Spleen (tissue), 11 donors: ENCODE measurements around the gene CA5A. TPM values are rescaled to one million over a fixed set of nuclear protein-coding genes. Genes with fewer than 3 reads are reported as not detected.

Experiments
- DNase-seq: peaks from one replicate; pipeline ENCODE4 v3.0.0-alpha.2; 2020
- H3K27ac ChIP-seq, 8 donors: fragments of 200-600 bp; sonication (generic) in 7 of 8; 1 replicate in 4 of 8; 2 replicates in 4 of 8; pipeline versions ENCODE4 v1.5.0 to v1.8.0; 2016 to 2021; ENCODE audit warnings: inconsistent platforms in 4 of 8, mild to moderate bottlenecking in 4 of 8, moderate library complexity in 1 of 8
- H3K27me3 ChIP-seq, 7 donors: fragments of 200-600 bp; sonication (generic) in 6 of 7; replicated peaks in 1 of 7; 1 replicate in 4 of 7; 2 replicates in 3 of 7; pipeline versions ENCODE4 v1.5.0 to v1.8.0; 2016 to 2021; ENCODE audit warnings: inconsistent platforms in 3 of 7, mild to moderate bottlenecking in 1 of 7
- H3K36me3 ChIP-seq, 6 donors: fragments of 200-600 bp; sonication (generic) in 5 of 6; 1 replicate in 4 of 6; 2 replicates in 2 of 6; pipeline versions ENCODE4 v1.5.0 to v1.8.0; 2016 to 2021; ENCODE audit warnings: inconsistent platforms in 2 of 6
- H3K4me1 ChIP-seq, 6 donors: fragments of 200-600 bp; sonication (generic) in 5 of 6; 1 replicate in 3 of 6; 2 replicates in 3 of 6; pipeline versions ENCODE4 v1.5.0 to v1.8.0; 2016 to 2021; ENCODE audit warnings: inconsistent platforms in 3 of 6
- H3K4me3 ChIP-seq, 8 donors: fragments of 200-600 bp; sonication (generic) in 7 of 8; 1 replicate in 4 of 8; 2 replicates in 4 of 8; pipeline versions ENCODE4 v1.5.0 to v1.8.0; 2016 to 2021; ENCODE audit warnings: inconsistent platforms in 4 of 8, mild to moderate bottlenecking in 4 of 8, moderate library complexity in 2 of 8
- H3K9me3 ChIP-seq, 8 donors: fragments of 200-600 bp; sonication (generic) in 7 of 8; 1 replicate in 4 of 8; 2 replicates in 4 of 8; pipeline versions ENCODE4 v1.5.0 to v1.8.0; 2016 to 2021; ENCODE audit warnings: inconsistent platforms in 4 of 8
- CTCF ChIP-seq, 11 experiments: fragments of 200-600 bp in 7 of 11; fragments of 450-650 bp in 4 of 11; sonication (generic) in 4 of 11; IDR thresholded peaks in 8 of 11; conservative IDR thresholded peaks in 3 of 11; 1 replicate in 7 of 11; 2 replicates in 4 of 11; pipeline versions ENCODE4 v1.4.0 to v1.8.0; 2016 to 2021; ENCODE audit warnings: antibody characterized with exemption in 11 of 11, inconsistent platforms in 4 of 11, mild to moderate bottlenecking in 1 of 11
- POLR2A ChIP-seq, 3 donors: fragments of 450-650 bp; IDR thresholded peaks; one replicate each; pipeline ENCODE4 v1.5.1; 2017; ENCODE audit warnings: antibody characterized with exemption in 3 of 3, mild to moderate bottlenecking in 1 of 3
- POLR2AphosphoS5 ChIP-seq, 3 donors: sonication (generic); formaldehyde crosslinking; IDR thresholded peaks; one replicate each; pipeline ENCODE4 v1.5.1; 2017; ENCODE audit warnings: antibody characterized with exemption in 3 of 3
- WGBS, 5 donors: extraction: QIAGEN DNeasy Blood & Tissue Kit in 3 of 5; methylation state at CpG; one replicate each; pipeline versions ENCODE4 v1.1.5 to v1.1.7; 2013 to 2018; 5-methylcytosine and 5-hydroxymethylcytosine counted together
- intact Hi-C: fragments of 100-400 bp; cut with DNase I; formaldehyde crosslinking; loops from one replicate; pipeline ENCODE4 v1.15.0; 2023; ENCODE audit warnings: low total_unique reads
- polyA plus RNA-seq, 3 donors: library from polyadenylated mRNA; stranded (reverse); fragments of 200-250 nt; gene quantifications; one replicate each; pipeline ENCODE4 v1.2.1, GENCODE V29; 2013
- total RNA-seq, 7 donors: library from RNA; depleted of rRNA in 3 of 7; stranded (reverse); fragments of >200 nt in 3 of 7; fragmentation: NEBNext Ultra II Directional in 4 of 7; extraction: Animal tissue kit (Norgen Biotek cat#: 25700) in 4 of 7; gene quantifications; one replicate each; pipeline versions ENCODE4 v1.1.0 to v1.2.1, GENCODE V29; 2016 to 2021
- donor health status: healthy with polysubstance abuse.
- donor health status: DM: no; HTN: no; CAD: no; lungs with moderate emphysema.
- donor health status: DM: no; HTN: no; CAD: no.
- donor health status: Bipolar disorder and iron deficiency.
- donor health status: healthy.
- donor health status: DM: no; HTN: no; CAD: no.
- donor health status: DM: yes; HTN: yes; CAD: no.

Gene CA5A
- total and polyA plus RNA-seq, 10 donors, result not detected

- Histone ChIP-seq H3K9me3 (peaks cover 0 to 7% (median 2%) of the 10 kb centered on the region in 8 donors), H3K4me1 (peaks cover 7 to 65% (median 36%) of the 10 kb centered on the region in 6 donors), H3K27me3 (no peaks in the 10 kb centered on the region), H3K36me3 (peaks cover 0 to 24% (median 5%) of the 10 kb centered on the region in 6 donors), H3K27ac (peak overlapping the region in 6 of 8 donors; percentile 39 to 65 (median 59)), H3K4me3 (peak overlapping the region in 1 of 8 donors; percentile 51)
- DNase-seq, result no peak
- 80 to 86% (median 83%) methylated on average over 5 of the region's 5 CpGs for WGBS, 5 donors
- no peak for TF ChIP-seq POLR2AphosphoS5 (IDR thresholded peaks at IDR 0.05)
- TF ChIP-seq CTCF (IDR thresholded peaks at IDR 0.05 in 8 of 11, conservative IDR thresholded peaks at IDR 0.05 in 3 of 11), result no peak
- no peak for TF ChIP-seq POLR2A (IDR thresholded peaks at IDR 0.05)
- intact Hi-C loops, result no loop called here
These were observed 29.8 kb upstream of the CA5A start for GRCh38 chr16:87966064-87966645.

- Histone ChIP-seq H3K36me3 (peaks cover 0 to 20% (median 5%) of the 10 kb centered on the region in 6 donors), H3K4me3 (no peak overlapping the region), H3K27me3 (no peaks in the 10 kb centered on the region), H3K4me1 (peaks cover 7 to 68% (median 36%) of the 10 kb centered on the region in 6 donors), H3K27ac (peak overlapping the region in 4 of 8 donors; percentile 17 to 61 (median 55)), H3K9me3 (no peaks in the 10 kb centered on the region)
- no peak for TF ChIP-seq POLR2A (IDR thresholded peaks at IDR 0.05)
- TF ChIP-seq CTCF (IDR thresholded peaks at IDR 0.05 in 8 of 11, conservative IDR thresholded peaks at IDR 0.05 in 3 of 11), result no peak
- TF ChIP-seq POLR2AphosphoS5 (IDR thresholded peaks at IDR 0.05), result no peak
- no peak for DNase-seq
- intact Hi-C loops, result no loop called here
- 85 to 97% (median 93%) methylated on average over 11 of the region's 11 CpGs for WGBS, 5 donors
These were observed 29.1 kb upstream of the CA5A start for GRCh38 chr16:87965417-87965816.

GRCh38 chr16:87964049-87964659 is 27.8 kb upstream of the CA5A start:
- H3K4me3 ChIP-seq, result no peak overlapping the region
- no peaks in the 10 kb centered on the region for H3K9me3 ChIP-seq
- 84 to 90% (median 85%) methylated on average over 19 of the region's 19 CpGs for WGBS, 5 donors
- H3K27ac ChIP-seq, result peak overlapping the region in 2 of 8 donors; percentile 12 to 24
- peaks cover 7 to 78% (median 44%) of the 10 kb centered on the region in 6 donors for H3K4me1 ChIP-seq
- TF ChIP-seq CTCF (IDR thresholded peaks at IDR 0.05 in 8 of 11, conservative IDR thresholded peaks at IDR 0.05 in 3 of 11) (no peak), POLR2A (IDR thresholded peaks at IDR 0.05) (no peak), POLR2AphosphoS5 (IDR thresholded peaks at IDR 0.05) (no peak)
- no peak for DNase-seq
- H3K36me3 ChIP-seq, result peaks cover 0 to 10% (median 2%) of the 10 kb centered on the region in 6 donors
- no peaks in the 10 kb centered on the region for H3K27me3 ChIP-seq
- intact Hi-C loops, result no loop called here

GRCh38 chr16:87963400-87963799 is 27.1 kb upstream of the CA5A start:
- no peak for DNase-seq
- TF ChIP-seq CTCF (IDR thresholded peaks at IDR 0.05 in 8 of 11, conservative IDR thresholded peaks at IDR 0.05 in 3 of 11) (no peak), POLR2A (IDR thresholded peaks at IDR 0.05) (no peak), POLR2AphosphoS5 (IDR thresholded peaks at IDR 0.05) (peak in 1 of 3 donors; percentile 16)
- Histone ChIP-seq H3K27me3 (no peaks in the 10 kb centered on the region), H3K4me1 (peaks cover 7 to 78% (median 48%) of the 10 kb centered on the region in 6 donors), H3K36me3 (peaks cover 0 to 17% (median 2%) of the 10 kb centered on the region in 6 donors), H3K27ac (peak overlapping the region in 3 of 8 donors; percentile 12 to 40 (median 24)), H3K4me3 (no peak overlapping the region), H3K9me3 (no peaks in the 10 kb centered on the region)
- intact Hi-C loops, result no loop called here
- WGBS, 5 donors, result 23 to 42% (median 27%) methylated on average over 9 of the region's 9 CpGs
